ENCODE data around the gene CBARP.
A peak's percentile ranks its signal among the peaks of the same experiment; 100 is the strongest.
"Not testable (repeated sequence)": the region's sequence is repeated elsewhere in the genome, so short reads cannot be mapped to it uniquely, and the experiment has no call there.

CBARP gene

GRCh38 chr19:1210227-1210538 is 27.6 kb downstream of the CBARP start:
- H3K4me3 ChIP-seq (ENCODE audit: low read depth, low read length): no peak overlapping the region
- DNase-seq (ENCODE audit: low read depth): no peak
- TF ChIP-seq CTCF (IDR thresholded peaks at IDR 0.05; ENCODE audit: low read depth, low read length) (no peak), POLR2A (IDR thresholded peaks at IDR 0.05; ENCODE audit: extremely low read depth, insufficient read length) (no peak), MYC (IDR thresholded peaks at IDR 0.05; ENCODE audit: low read depth, low read length) (no peak), MAX (IDR thresholded peaks at IDR 0.05; ENCODE audit: low read depth, low read length) (no peak)

GRCh38 chr19:1208830-1209229 is 29.0 kb downstream of the CBARP start:
- DNase-seq (ENCODE audit: low read depth); H3K4me3 ChIP-seq (ENCODE audit: low read depth, low read length): not testable (repeated sequence)

- peak overlapping the region; percentile 73 for H3K4me3 ChIP-seq (ENCODE audit: low read depth, low read length)
- TF ChIP-seq MAX (IDR thresholded peaks at IDR 0.05; ENCODE audit: low read depth, low read length) (0 out of 2 replicates have a peak, but pooled peaks have one; percentile 7), POLR2A (IDR thresholded peaks at IDR 0.05; ENCODE audit: extremely low read depth, insufficient read length) (no peak), MYC (IDR thresholded peaks at IDR 0.05; ENCODE audit: low read depth, low read length) (no peak), CTCF (IDR thresholded peaks at IDR 0.05; ENCODE audit: low read depth, low read length) (no peak)
- peak; percentile 64 for DNase-seq (ENCODE audit: low read depth)
These were observed 30.8 kb downstream of the CBARP start for GRCh38 chr19:1206864-1207450.

- DNase-seq (ENCODE audit: low read depth): no peak
- peak overlapping the region; percentile 73 for H3K4me3 ChIP-seq (ENCODE audit: low read depth, low read length)
- no peak for TF ChIP-seq MAX (IDR thresholded peaks at IDR 0.05; ENCODE audit: low read depth, low read length)
- TF ChIP-seq POLR2A (IDR thresholded peaks at IDR 0.05; ENCODE audit: extremely low read depth, insufficient read length): no peak
- TF ChIP-seq CTCF (IDR thresholded peaks at IDR 0.05; ENCODE audit: low read depth, low read length): no peak
- no peak for TF ChIP-seq MYC (IDR thresholded peaks at IDR 0.05; ENCODE audit: low read depth, low read length)
These were observed 31.5 kb downstream of the CBARP start for GRCh38 chr19:1206150-1206863.

GRCh38 chr19:1205114-1206099 is 32.4 kb downstream of the CBARP start, which contains the start of gene STK11:
STK11 (plus strand) TSS chr19:1205778; CDS start chr19:1206914, 1,136 bp downstream.
- H3K4me3 ChIP-seq (ENCODE audit: low read depth, low read length): peak within 1 kb of the TSS; percentile 73
- TF ChIP-seq POLR2A (IDR thresholded peaks at IDR 0.05; ENCODE audit: extremely low read depth, insufficient read length) (peak; percentile 49), MYC (IDR thresholded peaks at IDR 0.05; ENCODE audit: low read depth, low read length) (no peak), MAX (IDR thresholded peaks at IDR 0.05; ENCODE audit: low read depth, low read length) (no peak)
- peak; percentile 95 for DNase-seq (ENCODE audit: low read depth)

GRCh38 chr19:1200614-1201013 is 37.2 kb downstream of the CBARP start:
- H3K4me3 ChIP-seq (ENCODE audit: low read depth, low read length): not testable (repeated sequence)

GRCh38 chr19:1199531-1199930 is 38.3 kb downstream of the CBARP start:
- TF ChIP-seq MAX (IDR thresholded peaks at IDR 0.05; ENCODE audit: low read depth, low read length) (no peak), POLR2A (IDR thresholded peaks at IDR 0.05; ENCODE audit: extremely low read depth, insufficient read length) (no peak), MYC (IDR thresholded peaks at IDR 0.05; ENCODE audit: low read depth, low read length) (no peak), CTCF (IDR thresholded peaks at IDR 0.05; ENCODE audit: low read depth, low read length) (no peak)
- H3K4me3 ChIP-seq (ENCODE audit: low read depth, low read length): no peak overlapping the region
- no peak for DNase-seq (ENCODE audit: low read depth)

More at GRCh38 chr19:1200614-1201013, 37.2 kb downstream of the CBARP start:
- DNase-seq (ENCODE audit: low read depth): not testable (repeated sequence)
